HEK293 (cell line): ENCODE measurements around the gene FIBP.

ENCODE experiments used
- CTCF ChIA-PET: fragments of 350-600 bp; formaldehyde crosslinking; extraction: SDS; loops from one replicate; lab custom pipeline; 2021; ENCODE audit warnings: antibody characterized with exemption; lab: Yijun Ruan, JAX
- POLR2A ChIA-PET: fragments of 300-600 bp; formaldehyde crosslinking; extraction: SDS; loops from one replicate; lab custom pipeline; 2020; ENCODE audit warnings: antibody characterized with exemption, inconsistent platforms; lab: Yijun Ruan, JAX
- H3K27ac ChIP-seq: fragments of 200-500 bp; sonication (Bioruptor generic); 2 replicates; pipeline ENCODE4 v1.5.1; 2014; ENCODE audit warnings: low read depth, low read length, control low read depth, inconsistent platforms; ENCODE audit errors: extremely low read depth
- H3K36me3 ChIP-seq, 2 experiments: fragments of 200-500 bp in 1 of 2; sonication (Bioruptor generic) in 1 of 2; 1 replicate in 1 of 2; 2 replicates in 1 of 2; pipeline ENCODE4 v1.5.1; 2014 to 2017; ENCODE audit warnings: inconsistent platforms in 2 of 2, low read length in 2 of 2; ENCODE audit not compliant: control insufficient read depth in 2 of 2, insufficient read depth in 1 of 2
- H3K4me1 ChIP-seq: fragments of 200-500 bp; sonication (Bioruptor generic); 2 replicates; pipeline ENCODE4 v1.5.1; 2014; ENCODE audit warnings: mild to moderate bottlenecking, low read length, inconsistent platforms; ENCODE audit not compliant: control insufficient read depth, insufficient read depth
- H3K4me3 ChIP-seq: 2 replicates; pipeline ENCODE4 v1.5.1; 2011; ENCODE audit warnings: low read depth, mild to moderate bottlenecking, control low read depth, low read length, moderate library complexity
- H3K9me3 ChIP-seq: fragments of 200-500 bp; sonication (Bioruptor generic); 2 replicates; pipeline ENCODE4 v1.5.1; 2014; ENCODE audit warnings: low read depth, low read length, inconsistent platforms; ENCODE audit not compliant: control insufficient read depth, insufficient read depth
- GLI4 ChIP-seq: fragments of 450-650 bp; formaldehyde crosslinking; IDR thresholded peaks from 2 replicates; pipeline ENCODE4 v1.5.1; 2016; ENCODE audit warnings: missing biosample characterization, missing genetic modification characterization
- HOXC10 ChIP-seq: sonication (generic); formaldehyde crosslinking; IDR thresholded peaks from 2 replicates; pipeline ENCODE4 v1.8.1; 2023; ENCODE audit warnings: mild to moderate bottlenecking, missing genetic modification reagents
- IKZF3 ChIP-seq: fragments of 450-650 bp; IDR thresholded peaks from 2 replicates; pipeline ENCODE4 v1.5.0; 2018; ENCODE audit warnings: missing biosample characterization, mild to moderate bottlenecking, missing genetic modification characterization, moderate library complexity
- KLF7 ChIP-seq: fragments of 450-650 bp; formaldehyde crosslinking; IDR thresholded peaks from 2 replicates; pipeline ENCODE4 v1.5.1; 2016; ENCODE audit warnings: missing biosample characterization, missing genetic modification characterization, borderline replicate concordance
- ZBTB44 ChIP-seq: fragments of 450-650 bp; IDR thresholded peaks from 2 replicates; pipeline ENCODE4 v1.5.1; 2018; ENCODE audit warnings: missing biosample characterization, mild to moderate bottlenecking, missing genetic modification characterization
- ZEB2 ChIP-seq: fragments of 450-650 bp; formaldehyde crosslinking; IDR thresholded peaks from 2 replicates; pipeline ENCODE4 v1.5.1; 2016; ENCODE audit warnings: missing biosample characterization, missing genetic modification characterization
- ZFP37 ChIP-seq: fragments of 450-650 bp; formaldehyde crosslinking; IDR thresholded peaks from 2 replicates; pipeline ENCODE4 v1.5.1; 2016; ENCODE audit warnings: missing biosample characterization, missing genetic modification characterization
- ZNF174 ChIP-seq: fragments of 450-650 bp; formaldehyde crosslinking; IDR thresholded peaks from 2 replicates; pipeline ENCODE4 v1.5.0; 2017; ENCODE audit warnings: missing biosample characterization, mild to moderate bottlenecking, missing genetic modification characterization
- ZNF184 ChIP-seq: fragments of 450-650 bp; IDR thresholded peaks from 2 replicates; pipeline ENCODE4 v1.5.1; 2018; ENCODE audit warnings: missing biosample characterization, mild to moderate bottlenecking, missing genetic modification characterization
- ZNF214 ChIP-seq: fragments of 450-650 bp; formaldehyde crosslinking; IDR thresholded peaks from 2 replicates; pipeline ENCODE4 v1.5.1; 2017; ENCODE audit warnings: missing biosample characterization, mild to moderate bottlenecking, missing genetic modification characterization, borderline replicate concordance
- ZNF391 ChIP-seq: fragments of 450-650 bp; formaldehyde crosslinking; IDR thresholded peaks from 2 replicates; pipeline ENCODE4 v1.5.1; 2016; ENCODE audit warnings: low read depth, missing biosample characterization, missing genetic modification characterization, borderline replicate concordance
- ZNF394 ChIP-seq: fragments of 450-650 bp; formaldehyde crosslinking; IDR thresholded peaks from 2 replicates; pipeline ENCODE4 v1.5.1; 2016; ENCODE audit warnings: missing biosample characterization, missing genetic modification characterization, mild to moderate bottlenecking, moderate library complexity, borderline replicate concordance
- ZNF423 ChIP-seq: fragments of 450-650 bp; formaldehyde crosslinking; IDR thresholded peaks from 2 replicates; pipeline ENCODE4 v1.5.1; 2016; ENCODE audit warnings: missing biosample characterization, missing genetic modification characterization
- ZNF692 ChIP-seq: fragments of 450-650 bp; formaldehyde crosslinking; IDR thresholded peaks from 2 replicates; pipeline ENCODE4 v1.5.1; 2016; ENCODE audit warnings: missing biosample characterization, missing genetic modification characterization
- ZNF785 ChIP-seq: fragments of 450-650 bp; formaldehyde crosslinking; IDR thresholded peaks from 2 replicates; pipeline ENCODE4 v1.5.1; 2016; ENCODE audit warnings: missing biosample characterization, missing genetic modification characterization
- ZSCAN4 ChIP-seq: fragments of 450-650 bp; formaldehyde crosslinking; IDR thresholded peaks from 2 replicates; pipeline ENCODE4 v1.5.1; 2017; ENCODE audit warnings: missing biosample characterization, missing genetic modification characterization
- TF ChIP-seq, protein P1 (sequence below): fragments of 450-650 bp; formaldehyde crosslinking; optimal IDR thresholded peaks from 2 replicates; pipeline ENCODE3; 2016; ENCODE audit warnings: missing biosample characterization, mild to moderate bottlenecking, missing genetic modification characterization
- TF ChIP-seq, protein P2 (sequence below): fragments of 450-650 bp; formaldehyde crosslinking; IDR thresholded peaks from 2 replicates; pipeline ENCODE4 v1.5.1; 2017; ENCODE audit warnings: missing biosample characterization, mild to moderate bottlenecking, missing genetic modification characterization, moderate library complexity

Gene FIBP

GRCh38 chr11:65882120-65883057 lies 5.9 kb downstream of the FIBP start:
- Histone ChIP-seq H3K9me3 (no peaks in the 10 kb centered on the region), H3K4me3 (no peak overlapping the region), H3K36me3 (peaks cover 0 to 53% of the 10 kb centered on the region in 2 experiments; a peak in 2 of 3 replicates), H3K4me1 (no peaks in the 10 kb centered on the region), H3K27ac (no peak overlapping the region)
- no peak for TF ChIP-seq ZFP37 (tag by site-specific recombination)
- TF ChIP-seq ZNF391 = no peak
- no peak for TF ChIP-seq ZNF394
- TF ChIP-seq ZEB2 (tag by site-specific recombination) = no peak
- TF ChIP-seq, protein P1, sequence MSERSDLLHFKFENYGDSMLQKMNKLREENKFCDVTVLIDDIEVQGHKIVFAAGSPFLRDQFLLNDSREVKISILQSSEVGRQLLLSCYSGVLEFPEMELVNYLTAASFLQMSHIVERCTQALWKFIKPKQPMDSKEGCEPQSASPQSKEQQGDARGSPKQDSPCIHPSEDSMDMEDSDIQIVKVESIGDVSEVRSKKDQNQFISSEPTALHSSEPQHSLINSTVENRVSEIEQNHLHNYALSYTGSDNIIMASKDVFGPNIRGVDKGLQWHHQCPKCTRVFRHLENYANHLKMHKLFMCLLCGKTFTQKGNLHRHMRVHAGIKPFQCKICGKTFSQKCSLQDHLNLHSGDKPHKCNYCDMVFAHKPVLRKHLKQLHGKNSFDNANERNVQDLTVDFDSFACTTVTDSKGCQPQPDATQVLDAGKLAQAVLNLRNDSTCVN (tag by site-specific recombination) = no peak
- TF ChIP-seq ZSCAN4 (tag by site-specific recombination) = no peak
- no peak for TF ChIP-seq ZNF174 (tag by site-specific recombination)
- TF ChIP-seq ZNF785 = no peak
- TF ChIP-seq ZNF692 (tag by site-specific recombination) = no peak
- no peak for TF ChIP-seq KLF7
- no peak for TF ChIP-seq ZNF214 (tag by site-specific recombination)
- TF ChIP-seq HOXC10 (CRISPR knock-in tag) = no peak
- TF ChIP-seq GLI4 (tag by site-specific recombination) = no peak
- no peak for TF ChIP-seq ZNF184 (tag by site-specific recombination)
- TF ChIP-seq, protein P2, sequence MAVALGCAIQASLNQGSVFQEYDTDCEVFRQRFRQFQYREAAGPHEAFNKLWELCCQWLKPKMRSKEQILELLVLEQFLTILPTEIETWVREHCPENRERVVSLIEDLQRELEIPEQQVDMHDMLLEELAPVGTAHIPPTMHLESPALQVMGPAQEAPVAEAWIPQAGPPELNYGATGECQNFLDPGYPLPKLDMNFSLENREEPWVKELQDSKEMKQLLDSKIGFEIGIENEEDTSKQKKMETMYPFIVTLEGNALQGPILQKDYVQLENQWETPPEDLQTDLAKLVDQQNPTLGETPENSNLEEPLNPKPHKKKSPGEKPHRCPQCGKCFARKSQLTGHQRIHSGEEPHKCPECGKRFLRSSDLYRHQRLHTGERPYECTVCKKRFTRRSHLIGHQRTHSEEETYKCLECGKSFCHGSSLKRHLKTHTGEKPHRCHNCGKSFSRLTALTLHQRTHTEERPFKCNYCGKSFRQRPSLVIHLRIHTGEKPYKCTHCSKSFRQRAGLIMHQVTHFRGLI (tag by site-specific recombination) = no peak
- no peak for TF ChIP-seq IKZF3 (tag by site-specific recombination)
- no peak for TF ChIP-seq ZBTB44 (tag by site-specific recombination)
- no peak for TF ChIP-seq ZNF423 (tag by site-specific recombination)
- ChIA-PET POLR2A (interaction anchor here (1.1 to 2.1 kb wide), 3 partner anchors 8 to 24 kb away, joined by 3 to 6 read pairs (median 6); partner anchors contain the start of genes CCDC85B and CFL1), CTCF (interaction anchor here (0.9 to 9.5 kb wide), 6 partner anchors 8 to 170 kb away, joined by 3 to 189 read pairs (median 18); partner anchors contain the start of genes FOSL1 and KAT5)
